HG03460 (cell line): Measurements from ENCODE around the gene RPP25.
"Not testable (repeated sequence)": the region's sequence is repeated elsewhere in the genome, so short reads cannot be mapped to it uniquely, and the experiment has no call there.

ENCODE experiments used
- ATAC-seq: cut with Tn5 transposase; IDR thresholded peaks from one replicate; pipeline ENCODE4 v1.9.1; 2021; ENCODE audit not compliant: unreplicated experiment

The RPP25 gene

GRCh38 chr15:74963213-74963612, 6.6 kb upstream of the RPP25 start:
- no peak for ATAC-seq

- ATAC-seq, result no peak
Observed at GRCh38 chr15:74962671-74963070, 6.1 kb upstream of the RPP25 start.

GRCh38 chr15:74962219-74962618, 5.6 kb upstream of the RPP25 start:
- ATAC-seq, result no peak

GRCh38 chr15:74961616-74962015, 5.0 kb upstream of the RPP25 start:
- ATAC-seq, result no peak

GRCh38 chr15:74960995-74961588, 4.5 kb upstream of the RPP25 start:
- no peak for ATAC-seq

GRCh38 chr15:74960286-74960685, 3.7 kb upstream of the RPP25 start:
- ATAC-seq, result no peak

GRCh38 chr15:74959586-74959939, 3.0 kb upstream of the RPP25 start:
- no peak for ATAC-seq

GRCh38 chr15:74958908-74959585, 2.5 kb upstream of the RPP25 start:
- ATAC-seq, result no peak

GRCh38 chr15:74958320-74958907, 1.8 kb upstream of the RPP25 start:
- no peak for ATAC-seq

GRCh38 chr15:74957476-74958035, 984 bp upstream of the RPP25 start:
- no peak for ATAC-seq

GRCh38 chr15:74955796-74956647, 550 bp downstream of the RPP25 start:
- ATAC-seq, result peak; percentile 40

- ATAC-seq, result no peak
Observed at GRCh38 chr15:74955017-74955416, 1.6 kb downstream of the RPP25 start.

- ATAC-seq, result no peak
Observed at GRCh38 chr15:74954515-74954914, 2.1 kb downstream of the RPP25 start.

- ATAC-seq, result no peak
Observed at GRCh38 chr15:74951006-74951405, 5.6 kb downstream of the RPP25 start.

GRCh38 chr15:74950078-74950908, 6.3 kb downstream of the RPP25 start:
- no peak for ATAC-seq

GRCh38 chr15:74937590-74938371, 18.8 kb downstream of the RPP25 start, which contains the start of gene COX5A:
Gene COX5A, minus strand, starts transcription at chr15:74938073. Its CDS starts 59 bp downstream, at chr15:74938014.
- ATAC-seq, result peak; percentile 76

- ATAC-seq, result no peak
Observed at GRCh38 chr15:74937272-74937589, 19.3 kb downstream of the RPP25 start.

- not testable (repeated sequence) for ATAC-seq
Observed at GRCh38 chr15:74935193-74935592, 21.4 kb downstream of the RPP25 start.

GRCh38 chr15:74933573-74933972, 23.0 kb downstream of the RPP25 start:
- no peak for ATAC-seq

GRCh38 chr15:74928771-74929198, 27.8 kb downstream of the RPP25 start:
- ATAC-seq, result no peak
